Progenitor cell of endocrine pancreas (in vitro differentiated cells): ENCODE data around the gene BRIX1. TPM values are rescaled to one million over a fixed set of nuclear protein-coding genes. Genes with fewer than 3 reads are reported as not detected.

Experiments
- DNase-seq: peaks from one replicate; pipeline ENCODE4 v3.0.0; 2021; ENCODE audit warnings: low spot score; ENCODE audit not compliant: unreplicated experiment
- H3K27ac Mint-ChIP-seq: 2 replicates; pipeline ENCODE4 v1.8.0; 2021; ENCODE audit warnings: mild to moderate bottlenecking, moderate library complexity, mixed read lengths
- H3K27me3 Mint-ChIP-seq: 2 replicates; pipeline ENCODE4 v1.8.0; 2021; ENCODE audit warnings: mixed read lengths
- H3K36me3 Mint-ChIP-seq: 2 replicates; pipeline ENCODE4 v1.8.0; 2022; ENCODE audit warnings: mixed read lengths; ENCODE audit not compliant: insufficient read depth
- H3K4me1 Mint-ChIP-seq: 2 replicates; pipeline ENCODE4 v1.8.0; 2021; ENCODE audit warnings: low read depth, mixed read lengths
- H3K4me3 Mint-ChIP-seq: 2 replicates; pipeline ENCODE4 v1.8.0; 2021; ENCODE audit warnings: low read depth, mild to moderate bottlenecking, moderate library complexity, mixed read lengths
- H3K9me3 Mint-ChIP-seq: 2 replicates; pipeline ENCODE4 v1.8.0; 2021; ENCODE audit warnings: low read depth, mixed read lengths
- total RNA-seq: library from RNA; stranded (reverse); gene quantifications from 2 replicates; pipeline ENCODE4 v1.2.1, GENCODE V29; 2021
- TF ChIP-seq, protein P1 (sequence below): fragments of 200-600 bp; sonication (generic); IDR thresholded peaks from one replicate; pipeline ENCODE4 v1.5.0; 2021; ENCODE audit warnings: antibody characterized with exemption, mild to moderate bottlenecking; ENCODE audit not compliant: unreplicated experiment

Gene BRIX1
- total RNA-seq, 1 donor from 2014 or later, result 31.4 TPM

DNA sequence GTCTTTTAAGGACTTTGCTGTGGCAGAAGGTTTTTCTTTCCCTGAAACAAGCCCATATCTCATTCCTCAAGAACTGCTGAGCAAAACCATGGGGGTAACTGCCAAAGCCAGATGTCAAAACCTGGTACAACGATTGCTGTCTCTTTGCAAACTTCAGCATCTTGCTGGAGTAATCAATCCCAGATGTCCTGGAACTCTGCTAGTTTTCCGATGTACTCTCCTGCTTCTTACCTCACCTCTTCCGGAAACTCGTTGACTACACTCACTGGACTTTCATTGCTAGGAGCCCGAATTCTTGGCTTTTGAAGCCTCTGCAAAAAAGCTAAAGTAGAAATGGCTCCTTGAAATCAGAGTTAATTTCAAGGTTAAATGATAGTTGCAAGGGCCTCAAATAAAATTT lies 23.5 kb upstream of the BRIX1 start:
- H3K9me3 Mint-ChIP-seq, result no peaks in the 10 kb centered on the region
- H3K4me3 Mint-ChIP-seq, result no peak overlapping the region
- peaks cover 2% of the 10 kb centered on the region for H3K27me3 Mint-ChIP-seq
- H3K4me1 Mint-ChIP-seq, result peaks cover 4% of the 10 kb centered on the region
- no peaks in the 10 kb centered on the region for H3K36me3 Mint-ChIP-seq
- TF ChIP-seq, protein P1, sequence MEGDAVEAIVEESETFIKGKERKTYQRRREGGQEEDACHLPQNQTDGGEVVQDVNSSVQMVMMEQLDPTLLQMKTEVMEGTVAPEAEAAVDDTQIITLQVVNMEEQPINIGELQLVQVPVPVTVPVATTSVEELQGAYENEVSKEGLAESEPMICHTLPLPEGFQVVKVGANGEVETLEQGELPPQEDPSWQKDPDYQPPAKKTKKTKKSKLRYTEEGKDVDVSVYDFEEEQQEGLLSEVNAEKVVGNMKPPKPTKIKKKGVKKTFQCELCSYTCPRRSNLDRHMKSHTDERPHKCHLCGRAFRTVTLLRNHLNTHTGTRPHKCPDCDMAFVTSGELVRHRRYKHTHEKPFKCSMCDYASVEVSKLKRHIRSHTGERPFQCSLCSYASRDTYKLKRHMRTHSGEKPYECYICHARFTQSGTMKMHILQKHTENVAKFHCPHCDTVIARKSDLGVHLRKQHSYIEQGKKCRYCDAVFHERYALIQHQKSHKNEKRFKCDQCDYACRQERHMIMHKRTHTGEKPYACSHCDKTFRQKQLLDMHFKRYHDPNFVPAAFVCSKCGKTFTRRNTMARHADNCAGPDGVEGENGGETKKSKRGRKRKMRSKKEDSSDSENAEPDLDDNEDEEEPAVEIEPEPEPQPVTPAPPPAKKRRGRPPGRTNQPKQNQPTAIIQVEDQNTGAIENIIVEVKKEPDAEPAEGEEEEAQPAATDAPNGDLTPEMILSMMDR, result no peak
- no peak overlapping the region for H3K27ac Mint-ChIP-seq
- no peak for DNase-seq

DNA sequence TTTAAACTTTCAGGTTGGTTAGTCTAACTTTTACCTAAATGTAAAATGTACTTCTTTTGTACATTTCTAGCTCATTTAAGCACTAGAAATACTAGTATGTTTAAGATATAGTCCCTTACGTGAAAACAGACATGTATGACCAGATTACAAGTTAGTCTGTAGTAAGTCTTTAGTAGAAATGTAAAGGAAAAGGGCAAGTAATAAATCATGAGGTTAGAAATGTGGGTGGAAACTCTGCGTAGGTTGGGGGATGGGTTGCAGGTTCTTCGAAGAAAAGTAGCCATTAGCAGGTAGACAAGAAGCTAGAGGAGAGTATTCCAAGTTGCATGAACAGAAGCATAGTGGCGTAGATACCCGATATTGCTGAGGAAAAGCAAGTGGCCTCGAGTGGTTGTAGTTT lies 23.1 kb upstream of the BRIX1 start:
- no peaks in the 10 kb centered on the region for H3K36me3 Mint-ChIP-seq
- no peaks in the 10 kb centered on the region for H3K27me3 Mint-ChIP-seq
- no peak overlapping the region for H3K4me3 Mint-ChIP-seq
- H3K9me3 Mint-ChIP-seq, result no peaks in the 10 kb centered on the region
- H3K27ac Mint-ChIP-seq, result no peak overlapping the region
- DNase-seq, result no peak
- peaks cover 4% of the 10 kb centered on the region for H3K4me1 Mint-ChIP-seq
- TF ChIP-seq, protein P1, result no peak

DNA sequence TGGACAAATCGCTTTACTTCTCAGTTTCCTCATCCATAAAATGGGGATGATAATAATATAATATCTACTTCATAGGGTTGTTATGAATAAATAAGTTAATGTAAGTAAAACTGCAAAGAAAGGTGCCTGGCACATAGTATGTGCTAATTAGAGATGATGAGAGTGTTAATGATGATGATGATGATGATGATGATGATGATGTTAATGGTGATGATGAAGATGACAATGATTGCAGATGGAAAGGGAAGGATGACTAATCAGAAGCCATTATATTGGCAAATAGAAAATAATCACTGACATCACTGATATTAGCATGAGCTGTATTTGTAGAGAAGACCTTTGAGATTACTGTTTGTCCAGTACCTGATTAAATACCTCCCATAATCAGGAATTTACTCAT lies 20.8 kb upstream of the BRIX1 start:
- no peak overlapping the region for H3K27ac Mint-ChIP-seq
- TF ChIP-seq, protein P1, result no peak
- H3K4me1 Mint-ChIP-seq, result peaks cover 3% of the 10 kb centered on the region
- DNase-seq, result no peak
- no peaks in the 10 kb centered on the region for H3K36me3 Mint-ChIP-seq
- no peaks in the 10 kb centered on the region for H3K27me3 Mint-ChIP-seq
- no peaks in the 10 kb centered on the region for H3K9me3 Mint-ChIP-seq
- no peak overlapping the region for H3K4me3 Mint-ChIP-seq

DNA sequence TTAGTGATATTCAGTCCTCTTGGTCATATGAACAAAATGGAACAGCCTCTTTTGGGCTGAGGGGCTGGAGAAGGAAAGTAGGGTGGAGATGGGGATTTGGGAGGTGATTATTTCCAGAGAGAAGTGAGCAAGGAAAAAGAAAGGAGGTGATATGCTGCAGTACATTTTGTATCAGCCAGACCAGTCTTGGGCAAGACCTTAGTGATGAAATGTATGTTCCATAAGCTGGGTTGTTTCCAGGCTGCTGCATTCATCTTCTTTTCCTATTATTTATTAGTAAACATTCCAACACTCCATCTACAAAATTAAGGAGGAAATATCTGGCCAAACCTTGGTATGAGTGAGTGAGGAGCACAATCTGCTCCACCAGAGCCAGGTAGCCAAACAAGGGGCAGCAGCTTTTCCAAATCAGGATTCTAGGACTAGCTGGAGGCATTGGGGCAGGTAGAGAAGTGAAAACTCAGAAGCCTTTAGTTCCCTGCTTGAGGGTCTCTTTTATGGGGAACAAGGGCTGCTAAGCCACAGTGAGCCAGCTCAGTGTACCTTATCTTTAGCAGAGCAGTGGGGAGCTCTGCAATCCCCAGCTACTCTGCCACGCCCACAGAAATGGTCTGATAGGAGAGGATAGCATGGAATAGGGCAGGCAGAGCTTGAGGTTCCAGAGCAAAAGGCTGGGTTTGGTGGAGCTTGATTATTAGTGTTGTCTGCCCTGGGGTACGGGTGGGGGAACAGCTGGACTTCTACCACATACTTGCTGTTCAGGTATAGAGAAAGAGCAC lies 19.7 kb upstream of the BRIX1 start:
- no peaks in the 10 kb centered on the region for H3K36me3 Mint-ChIP-seq
- H3K9me3 Mint-ChIP-seq, result no peaks in the 10 kb centered on the region
- peaks cover 3% of the 10 kb centered on the region for H3K4me1 Mint-ChIP-seq
- H3K27me3 Mint-ChIP-seq, result no peaks in the 10 kb centered on the region
- DNase-seq, result no peak
- TF ChIP-seq, protein P1, result no peak
- H3K27ac Mint-ChIP-seq, result no peak overlapping the region
- H3K4me3 Mint-ChIP-seq, result no peak overlapping the region

GRCh38 chr5:34897646-34898045 lies 17.9 kb upstream of the BRIX1 start:
- TF ChIP-seq, protein P1, result no peak
- no peaks in the 10 kb centered on the region for H3K27me3 Mint-ChIP-seq
- H3K9me3 Mint-ChIP-seq, result no peaks in the 10 kb centered on the region
- H3K27ac Mint-ChIP-seq, result no peak overlapping the region
- H3K4me3 Mint-ChIP-seq, result no peak overlapping the region
- no peak for DNase-seq
- no peaks in the 10 kb centered on the region for H3K36me3 Mint-ChIP-seq
- peaks cover 3% of the 10 kb centered on the region for H3K4me1 Mint-ChIP-seq
